Inferior parietal cortex (tissue), 1 donor: ENCODE results near the gene PXN.
"Not testable (repeated sequence)": the region's sequence is repeated elsewhere in the genome, so short reads cannot be mapped to it uniquely, and the experiment has no call there.

ENCODE experiments used
- DNase-seq: peaks from one replicate; pipeline ENCODE4 v3.0.0-alpha.2; 2016; ENCODE audit errors: extremely low spot score

Gene PXN

GRCh38 chr12:120211243-120211903 lies 54.2 kb downstream of the PXN start:
- DNase-seq, result no peak

- DNase-seq, result no peak
These were observed 55.7 kb downstream of the PXN start for GRCh38 chr12:120209851-120210250.

GRCh38 chr12:120207227-120207626 lies 58.3 kb downstream of the PXN start:
- no peak for DNase-seq

- not testable (repeated sequence) for DNase-seq
These were observed 58.7 kb downstream of the PXN start for GRCh38 chr12:120206781-120207180.

- DNase-seq, result no peak
These were observed 59.3 kb downstream of the PXN start for GRCh38 chr12:120206228-120206627.

- DNase-seq, result no peak
These were observed 61.4 kb downstream of the PXN start for GRCh38 chr12:120204171-120204570.

- no peak for DNase-seq
These were observed 65.1 kb downstream of the PXN start for GRCh38 chr12:120200364-120200800.

GRCh38 chr12:120199595-120200306 lies 65.8 kb downstream of the PXN start:
- DNase-seq, result no peak

- DNase-seq, result no peak
These were observed 66.5 kb downstream of the PXN start for GRCh38 chr12:120199025-120199424.

GRCh38 chr12:120197542-120197887 lies 68.0 kb downstream of the PXN start:
- DNase-seq, result no peak

- DNase-seq, result not testable (repeated sequence)
These were observed 68.6 kb downstream of the PXN start for GRCh38 chr12:120196817-120197541.

- no peak for DNase-seq
These were observed 69.2 kb downstream of the PXN start for GRCh38 chr12:120196363-120196762.

- peak; percentile 84 for DNase-seq
These were observed 70.8 kb downstream of the PXN start, which contains the start of gene GCN1 for GRCh38 chr12:120194534-120195395. TSS of gene GCN1 (minus strand) at chr12:120194715. CDS start at chr12:120194697, 18 bp downstream.

GRCh38 chr12:120194226-120194533 lies 71.3 kb downstream of the PXN start:
- no peak for DNase-seq

GRCh38 chr12:120193286-120193685 lies 72.2 kb downstream of the PXN start:
- DNase-seq, result not testable (repeated sequence)

GRCh38 chr12:120190985-120191480 lies 74.5 kb downstream of the PXN start:
- no peak for DNase-seq

GRCh38 chr12:120190386-120190785 lies 75.1 kb downstream of the PXN start:
- no peak for DNase-seq

GRCh38 chr12:120186654-120187053 lies 78.9 kb downstream of the PXN start:
- no peak for DNase-seq

- DNase-seq, result no peak
These were observed 82.3 kb downstream of the PXN start for GRCh38 chr12:120183211-120183631.

GRCh38 chr12:120181991-120182631 lies 83.4 kb downstream of the PXN start:
- DNase-seq, result no peak

- DNase-seq, result no peak
These were observed 84.6 kb downstream of the PXN start for GRCh38 chr12:120180975-120181374.
